Natural killer cell (primary cell): Measurements from ENCODE around the gene ADGB. TPM values are rescaled to one million over a fixed set of nuclear protein-coding genes. Genes with fewer than 3 reads are reported as not detected.

ENCODE experiments used
- ATAC-seq, 3 donors: fragments of 150-1000 bp in 2 of 3; fragments of 200-7000 bp in 1 of 3; cut with Tn5 transposase; 1 replicate in 1 of 3; 2 replicates in 2 of 3; pipeline ENCODE4 v1.10.0; 2021; ENCODE audit warnings: mild to moderate bottlenecking in 2 of 3, moderate library complexity in 2 of 3
- DNase-seq, 2 donors: peaks; one replicate each; pipeline versions ENCODE4 v3.0.0 to v3.0.0-alpha.2; 2013 to 2021; ENCODE audit warnings: mixed read lengths in 1 of 2
- H3K27ac ChIP-seq: one replicate; pipeline ENCODE4 v1.5.1; 2013; ENCODE audit warnings: mild to moderate bottlenecking, low read length
- H3K27me3 ChIP-seq: one replicate; pipeline ENCODE4 v1.6.1; 2013; ENCODE audit warnings: low read length; ENCODE audit not compliant: control insufficient read depth, insufficient read depth
- H3K36me3 ChIP-seq: one replicate; pipeline ENCODE4 v1.6.1; 2013; ENCODE audit warnings: low read length; ENCODE audit not compliant: control insufficient read depth, insufficient read depth
- H3K4me1 ChIP-seq: one replicate; pipeline ENCODE4 v1.6.1; 2013; ENCODE audit warnings: low read length; ENCODE audit not compliant: control insufficient read depth, insufficient read depth
- H3K4me3 ChIP-seq: one replicate; pipeline ENCODE4 v1.5.1; 2013; ENCODE audit warnings: low read length
- H3K9me3 ChIP-seq: one replicate; pipeline ENCODE4 v1.6.1; 2013; ENCODE audit warnings: low read length; ENCODE audit not compliant: control insufficient read depth, insufficient read depth
- H3K27ac Mint-ChIP-seq, 2 donors: one replicate each; pipeline ENCODE4 v1.8.0; 2022; ENCODE audit warnings: mild to moderate bottlenecking in 2 of 2, mixed read lengths in 2 of 2, moderate library complexity in 1 of 2
- H3K27me3 Mint-ChIP-seq, 2 donors: one replicate each; pipeline ENCODE4 v1.8.0; 2022; ENCODE audit warnings: low read depth in 2 of 2, mixed read lengths in 2 of 2
- H3K36me3 Mint-ChIP-seq: one replicate; pipeline ENCODE4 v1.8.0; 2022; ENCODE audit warnings: mixed read lengths
- H3K4me1 Mint-ChIP-seq, 2 donors: one replicate each; pipeline ENCODE4 v1.8.0; 2022; ENCODE audit warnings: mixed read lengths in 2 of 2
- H3K4me3 Mint-ChIP-seq: one replicate; pipeline ENCODE4 v1.8.0; 2022; ENCODE audit warnings: mild to moderate bottlenecking, moderate library complexity, mixed read lengths
- H3K9me3 Mint-ChIP-seq, 2 donors: one replicate each; pipeline ENCODE4 v1.8.0; 2022; ENCODE audit warnings: mixed read lengths in 2 of 2
- whole genome bisulfite sequencing: methylation state at CpG from one replicate; pipeline ENCODE4 v1.1.7; 2013; ENCODE audit warnings: missing lambda C conversion rate; ENCODE audit not compliant: insufficient coverage; 5-methylcytosine and 5-hydroxymethylcytosine counted together
- intact Hi-C: fragments of 100-400 bp; cut with micrococcal nuclease; formaldehyde crosslinking; loops from one replicate; pipeline ENCODE4 v1.14.2; 2022
- total RNA-seq, 4 donors: library from RNA; stranded (reverse); fragments of 120-200 nt in 1 of 4; gene quantifications; one replicate each; pipeline versions ENCODE4 v1.2.3 to v1.2.4, GENCODE V29; 2013 to 2022
- TF ChIP-seq, protein P1 (sequence below): fragments of 200-600 bp; IDR thresholded peaks from one replicate; pipeline ENCODE4 v1.8.0; 2022; ENCODE audit warnings: antibody characterized with exemption

The ADGB gene
- total RNA-seq, 3 donors from 2014 or later (not counting 1 experiment from before 2014, with no cell fraction given), result not detected

- TF ChIP-seq, protein P1, sequence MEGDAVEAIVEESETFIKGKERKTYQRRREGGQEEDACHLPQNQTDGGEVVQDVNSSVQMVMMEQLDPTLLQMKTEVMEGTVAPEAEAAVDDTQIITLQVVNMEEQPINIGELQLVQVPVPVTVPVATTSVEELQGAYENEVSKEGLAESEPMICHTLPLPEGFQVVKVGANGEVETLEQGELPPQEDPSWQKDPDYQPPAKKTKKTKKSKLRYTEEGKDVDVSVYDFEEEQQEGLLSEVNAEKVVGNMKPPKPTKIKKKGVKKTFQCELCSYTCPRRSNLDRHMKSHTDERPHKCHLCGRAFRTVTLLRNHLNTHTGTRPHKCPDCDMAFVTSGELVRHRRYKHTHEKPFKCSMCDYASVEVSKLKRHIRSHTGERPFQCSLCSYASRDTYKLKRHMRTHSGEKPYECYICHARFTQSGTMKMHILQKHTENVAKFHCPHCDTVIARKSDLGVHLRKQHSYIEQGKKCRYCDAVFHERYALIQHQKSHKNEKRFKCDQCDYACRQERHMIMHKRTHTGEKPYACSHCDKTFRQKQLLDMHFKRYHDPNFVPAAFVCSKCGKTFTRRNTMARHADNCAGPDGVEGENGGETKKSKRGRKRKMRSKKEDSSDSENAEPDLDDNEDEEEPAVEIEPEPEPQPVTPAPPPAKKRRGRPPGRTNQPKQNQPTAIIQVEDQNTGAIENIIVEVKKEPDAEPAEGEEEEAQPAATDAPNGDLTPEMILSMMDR, result no peak
- H3K9me3 ChIP-seq, result no peaks in the 10 kb centered on the region
- no peaks in the 10 kb centered on the region for H3K36me3 ChIP-seq
- H3K27me3 ChIP-seq, result no peaks in the 10 kb centered on the region
- no peak for DNase-seq
- no peak overlapping the region for H3K4me3 ChIP-seq
- H3K27me3 Mint-ChIP-seq, result no peaks in the 10 kb centered on the region
- H3K9me3 Mint-ChIP-seq, result peaks cover 12 to 17% of the 10 kb centered on the region in 2 donors
- no peaks in the 10 kb centered on the region for H3K4me1 Mint-ChIP-seq
- H3K4me1 ChIP-seq, result no peaks in the 10 kb centered on the region
- WGBS, result 85% methylated on average over 2 of the region's 2 CpGs
- no peak for ATAC-seq
- no peak overlapping the region for H3K27ac Mint-ChIP-seq
- H3K4me3 Mint-ChIP-seq, result no peak overlapping the region
- no peak overlapping the region for H3K27ac ChIP-seq
- no peaks in the 10 kb centered on the region for H3K36me3 Mint-ChIP-seq
- intact Hi-C loops, result no loop called here
These were observed 29.6 kb downstream of the ADGB start for GRCh38 chr6:146628350-146628749.

DNA sequence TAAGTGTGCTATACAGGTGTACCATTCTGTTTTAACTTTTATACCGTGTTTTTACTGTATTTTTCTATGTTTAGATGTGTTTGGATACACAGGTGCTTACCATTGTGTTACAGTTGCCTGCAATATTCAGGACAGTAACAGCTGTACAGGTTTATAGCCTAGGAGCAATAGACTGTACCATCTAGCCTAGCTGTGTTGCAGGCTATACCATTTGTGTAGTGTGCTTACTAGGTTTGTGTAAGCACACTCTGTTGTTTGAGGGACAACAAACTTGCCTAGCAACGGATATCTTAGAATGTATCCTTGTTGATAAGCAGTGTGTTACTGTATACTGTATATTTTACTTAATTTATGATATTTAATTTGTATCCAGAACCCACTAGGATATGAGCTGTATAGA, 35.2 kb downstream of the ADGB start:
- H3K9me3 Mint-ChIP-seq, result peaks cover 9 to 13% of the 10 kb centered on the region in 2 donors
- 70% methylated on average over 1 of the region's 2 CpGs for WGBS
- H3K4me1 ChIP-seq, result no peaks in the 10 kb centered on the region
- H3K27ac ChIP-seq, result no peak overlapping the region
- H3K4me1 Mint-ChIP-seq, result no peaks in the 10 kb centered on the region
- H3K36me3 ChIP-seq, result no peaks in the 10 kb centered on the region
- no peaks in the 10 kb centered on the region for H3K27me3 Mint-ChIP-seq
- H3K27ac Mint-ChIP-seq, result no peak overlapping the region
- no peak for DNase-seq
- H3K9me3 ChIP-seq, result no peaks in the 10 kb centered on the region
- intact Hi-C loops, result no loop called here
- no peak for ATAC-seq
- no peak overlapping the region for H3K4me3 ChIP-seq
- H3K36me3 Mint-ChIP-seq, result no peaks in the 10 kb centered on the region
- H3K4me3 Mint-ChIP-seq, result no peak overlapping the region
- H3K27me3 ChIP-seq, result no peaks in the 10 kb centered on the region
- TF ChIP-seq, protein P1, result no peak

GRCh38 chr6:146635165-146635564, 36.4 kb downstream of the ADGB start:
- Histone ChIP-seq H3K27me3 (no peaks in the 10 kb centered on the region), H3K36me3 (no peaks in the 10 kb centered on the region), H3K9me3 (no peaks in the 10 kb centered on the region), H3K27ac (no peak overlapping the region), H3K4me3 (no peak overlapping the region), H3K4me1 (no peaks in the 10 kb centered on the region)
- DNase-seq (no peak), ATAC-seq (no peak)
- TF ChIP-seq, protein P1, result no peak
- no peak overlapping the region for H3K4me3 Mint-ChIP-seq
- H3K36me3 Mint-ChIP-seq, result no peaks in the 10 kb centered on the region
- H3K4me1 Mint-ChIP-seq, result no peaks in the 10 kb centered on the region
- no peaks in the 10 kb centered on the region for H3K27me3 Mint-ChIP-seq
- intact Hi-C loops, result no loop called here
- H3K27ac Mint-ChIP-seq, result no peak overlapping the region
- peaks cover 10 to 13% of the 10 kb centered on the region in 2 donors for H3K9me3 Mint-ChIP-seq

GRCh38 chr6:146636481-146636880, 37.7 kb downstream of the ADGB start:
- TF ChIP-seq, protein P1, result no peak
- ATAC-seq, result no peak

More at GRCh38 chr6:146636481-146636880, 37.7 kb downstream of the ADGB start:
- Histone ChIP-seq H3K36me3 (no peaks in the 10 kb centered on the region), H3K27me3 (no peaks in the 10 kb centered on the region), H3K27ac (no peak overlapping the region), H3K4me1 (no peaks in the 10 kb centered on the region), H3K4me3 (no peak overlapping the region), H3K9me3 (no peaks in the 10 kb centered on the region)
- 100% methylated on average over 2 of the region's 2 CpGs for WGBS
- no peaks in the 10 kb centered on the region for H3K4me1 Mint-ChIP-seq
- H3K27me3 Mint-ChIP-seq, result no peaks in the 10 kb centered on the region
- no peak overlapping the region for H3K4me3 Mint-ChIP-seq
- H3K9me3 Mint-ChIP-seq, result peaks cover 10 to 11% of the 10 kb centered on the region in 2 donors
- no peak overlapping the region for H3K27ac Mint-ChIP-seq
- no peak for DNase-seq
- intact Hi-C loops, result no loop called here
- no peaks in the 10 kb centered on the region for H3K36me3 Mint-ChIP-seq
